GM19397 (cell line): Measurements from ENCODE around the gene ADPRHL1.

Source experiments
- ATAC-seq: cut with Tn5 transposase; IDR thresholded peaks from one replicate; pipeline ENCODE4 v1.9.1; 2021; ENCODE audit warnings: mild to moderate bottlenecking, moderate library complexity; ENCODE audit not compliant: unreplicated experiment

ADPRHL1 gene

DNA sequence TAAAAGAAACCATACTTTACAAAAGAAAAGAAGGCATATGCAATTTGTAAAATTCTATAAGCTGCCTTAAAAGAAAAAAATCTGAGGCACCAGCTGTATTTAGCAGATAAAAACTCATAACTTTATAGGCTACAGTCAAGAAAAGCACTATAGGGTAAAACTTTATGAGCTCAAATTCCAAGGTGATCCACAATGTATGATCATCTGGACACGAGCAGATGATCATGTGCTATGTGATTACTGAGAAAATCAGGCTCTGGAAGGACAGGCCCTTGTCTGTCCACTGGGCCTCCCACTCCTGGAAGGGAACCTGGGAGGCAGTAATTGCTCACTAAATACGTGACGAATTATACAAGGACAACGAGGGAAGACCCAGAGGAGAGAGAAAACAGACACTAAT lies 96.7 kb downstream of the ADPRHL1 start:
- ATAC-seq: no peak

- ATAC-seq: no peak
Measured at GRCh38 chr13:113355621-113356020, 97.7 kb downstream of the ADPRHL1 start.

- no peak for ATAC-seq
Measured at GRCh38 chr13:113354831-113355610, 98.3 kb downstream of the ADPRHL1 start.

DNA sequence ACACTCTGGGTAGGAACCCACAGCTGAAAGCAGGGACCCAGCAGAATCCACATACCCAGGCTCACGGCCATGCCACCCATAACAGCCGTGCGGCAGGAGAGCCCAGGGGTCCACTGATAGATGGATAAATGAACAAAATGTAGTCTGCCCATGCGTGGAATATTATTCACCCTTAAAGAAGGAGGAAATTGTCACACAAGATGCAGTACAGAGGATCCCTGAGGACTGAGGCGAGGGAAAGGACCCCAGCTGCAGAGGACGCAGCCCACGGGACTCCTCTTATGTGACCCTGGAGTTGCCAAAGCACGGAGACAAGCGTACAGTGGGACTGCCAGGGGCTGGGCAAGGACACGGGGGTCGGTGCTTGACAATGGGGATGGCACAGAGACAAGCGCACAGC lies 100.0 kb downstream of the ADPRHL1 start:
- ATAC-seq: no peak

- no peak for ATAC-seq
Measured at GRCh38 chr13:113351514-113352026, 101.7 kb downstream of the ADPRHL1 start.

DNA sequence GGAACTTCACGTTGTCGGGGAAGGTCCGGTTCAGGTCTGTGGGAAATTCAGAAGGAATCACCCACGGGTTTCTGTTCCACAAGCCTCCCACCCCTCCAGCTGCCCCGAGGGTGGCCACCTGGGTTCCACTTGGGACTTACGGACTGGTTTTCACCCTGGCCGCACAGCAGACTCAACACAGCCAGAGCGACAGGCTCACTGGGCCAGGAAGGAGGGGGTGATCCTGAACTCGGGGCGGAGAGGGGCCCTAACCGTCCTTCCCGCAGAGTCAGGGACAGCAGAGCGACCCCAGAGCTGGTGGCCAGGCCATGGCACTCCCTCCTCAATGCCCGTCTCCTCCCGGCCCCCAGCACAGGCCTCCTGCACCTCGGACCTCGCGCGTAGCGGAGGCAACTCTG lies 102.4 kb downstream of the ADPRHL1 start:
- ATAC-seq: no peak

DNA sequence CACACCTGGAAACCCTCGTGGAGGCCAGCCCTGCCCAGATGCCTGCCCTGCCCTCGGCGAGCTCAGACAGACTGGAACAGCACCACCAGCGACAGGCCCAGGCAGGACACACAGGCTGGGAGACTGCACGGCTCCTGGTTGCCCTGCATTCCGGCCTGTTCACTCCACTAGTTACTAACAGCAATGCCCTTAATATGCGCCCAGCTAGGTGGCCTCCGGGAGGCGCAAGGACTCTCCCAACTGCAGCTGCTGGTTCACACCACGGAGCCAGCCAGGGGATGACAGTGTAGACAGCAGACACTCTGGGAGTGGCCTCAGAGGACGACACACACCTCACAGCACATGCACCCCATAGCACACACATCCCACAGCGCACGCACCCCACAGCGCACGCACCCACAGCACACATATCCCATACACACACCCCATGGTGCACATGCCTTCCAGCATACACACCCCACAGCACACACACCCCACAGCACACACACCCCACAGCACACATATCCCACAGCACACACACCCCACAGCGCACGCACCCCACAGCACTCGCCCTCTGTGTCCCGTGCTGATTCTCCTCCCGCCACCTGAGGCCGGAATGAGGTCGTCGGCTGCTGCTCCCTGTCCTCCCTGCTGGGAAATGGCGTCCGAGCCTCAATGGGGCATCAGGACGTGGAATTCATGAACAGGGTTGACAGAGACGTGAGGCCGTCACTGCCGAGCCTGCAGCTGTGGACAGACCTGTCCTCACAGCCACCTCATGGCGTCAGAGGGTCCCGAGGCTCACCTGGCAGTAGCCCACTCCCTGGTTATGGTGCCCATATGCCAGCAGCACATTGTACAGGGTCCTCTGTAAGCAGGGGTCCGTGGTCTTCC lies 103.0 kb downstream of the ADPRHL1 start:
- ATAC-seq: no peak
